C4-2B (cell line): ENCODE measurements around the gene MSX2.

Source experiments
- H3K27ac ChIP-seq: fragments of 450-650 bp; 2 replicates; pipeline ENCODE4 v1.5.1; 2017
- ZFX ChIP-seq: fragments of 450-650 bp; IDR thresholded peaks from 2 replicates; pipeline ENCODE4 v1.6.1; 2017
- TF ChIP-seq, protein P1 (sequence below): fragments of 450-650 bp; conservative IDR thresholded peaks from 2 replicates; pipeline ENCODE4 v1.5.1; 2017; ENCODE audit warnings: mild to moderate bottlenecking

MSX2 gene

DNA sequence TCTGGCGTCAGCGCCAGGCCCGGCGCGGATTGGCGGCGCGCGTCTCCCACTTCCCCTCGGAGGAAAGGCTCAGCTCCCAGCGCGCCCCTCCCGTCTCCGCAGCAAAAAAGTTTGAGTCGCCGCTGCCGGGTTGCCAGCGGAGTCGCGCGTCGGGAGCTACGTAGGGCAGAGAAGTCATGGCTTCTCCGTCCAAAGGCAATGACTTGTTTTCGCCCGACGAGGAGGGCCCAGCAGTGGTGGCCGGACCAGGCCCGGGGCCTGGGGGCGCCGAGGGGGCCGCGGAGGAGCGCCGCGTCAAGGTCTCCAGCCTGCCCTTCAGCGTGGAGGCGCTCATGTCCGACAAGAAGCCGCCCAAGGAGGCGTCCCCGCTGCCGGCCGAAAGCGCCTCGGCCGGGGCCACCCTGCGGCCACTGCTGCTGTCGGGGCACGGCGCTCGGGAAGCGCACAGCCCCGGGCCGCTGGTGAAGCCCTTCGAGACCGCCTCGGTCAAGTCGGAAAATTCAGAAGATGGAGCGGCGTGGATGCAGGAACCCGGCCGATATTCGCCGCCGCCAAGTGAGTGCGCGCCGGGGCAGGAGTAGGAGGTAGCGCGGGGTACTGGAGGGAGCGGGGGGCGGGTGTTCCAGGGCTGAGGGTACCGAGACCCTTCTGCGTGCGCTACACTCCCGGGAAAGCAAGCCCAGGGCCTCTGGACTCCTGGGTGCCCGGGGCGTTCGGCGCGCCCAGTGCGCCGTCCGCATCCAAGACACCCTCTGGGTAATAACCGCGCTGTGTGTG, at the start of gene MSX2:
Gene MSX2 (plus strand): TSS at position 99 of the 777 bp plus-strand sequence. CDS start 78 bp downstream, at position 177.
- peak within 1 kb of the TSS; percentile 72 for H3K27ac ChIP-seq
- TF ChIP-seq, protein P1, sequence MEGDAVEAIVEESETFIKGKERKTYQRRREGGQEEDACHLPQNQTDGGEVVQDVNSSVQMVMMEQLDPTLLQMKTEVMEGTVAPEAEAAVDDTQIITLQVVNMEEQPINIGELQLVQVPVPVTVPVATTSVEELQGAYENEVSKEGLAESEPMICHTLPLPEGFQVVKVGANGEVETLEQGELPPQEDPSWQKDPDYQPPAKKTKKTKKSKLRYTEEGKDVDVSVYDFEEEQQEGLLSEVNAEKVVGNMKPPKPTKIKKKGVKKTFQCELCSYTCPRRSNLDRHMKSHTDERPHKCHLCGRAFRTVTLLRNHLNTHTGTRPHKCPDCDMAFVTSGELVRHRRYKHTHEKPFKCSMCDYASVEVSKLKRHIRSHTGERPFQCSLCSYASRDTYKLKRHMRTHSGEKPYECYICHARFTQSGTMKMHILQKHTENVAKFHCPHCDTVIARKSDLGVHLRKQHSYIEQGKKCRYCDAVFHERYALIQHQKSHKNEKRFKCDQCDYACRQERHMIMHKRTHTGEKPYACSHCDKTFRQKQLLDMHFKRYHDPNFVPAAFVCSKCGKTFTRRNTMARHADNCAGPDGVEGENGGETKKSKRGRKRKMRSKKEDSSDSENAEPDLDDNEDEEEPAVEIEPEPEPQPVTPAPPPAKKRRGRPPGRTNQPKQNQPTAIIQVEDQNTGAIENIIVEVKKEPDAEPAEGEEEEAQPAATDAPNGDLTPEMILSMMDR: no peak; the same call in 1 of the 2 replicates
- peak; percentile 35; the same call in 1 of the 2 replicates for TF ChIP-seq ZFX

DNA sequence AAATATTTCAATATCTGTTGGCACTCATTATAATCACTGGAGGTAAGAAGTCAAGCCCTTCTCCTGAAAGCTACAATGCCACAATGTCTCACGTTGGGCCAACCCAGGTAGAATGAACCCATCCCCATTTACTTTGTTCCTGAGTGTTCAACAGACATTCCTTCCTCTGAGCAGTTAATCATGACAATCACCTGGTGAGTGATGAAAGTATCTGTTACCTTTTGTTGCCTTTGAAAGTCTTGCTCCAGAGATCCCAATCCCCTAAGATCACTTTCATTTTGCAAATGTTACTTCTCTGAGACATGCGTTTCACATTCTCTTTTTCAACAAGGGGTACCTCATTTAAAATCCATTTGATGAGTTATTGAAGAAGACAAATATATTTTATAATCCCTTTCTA, 49.3 kb upstream of the MSX2 start:
- TF ChIP-seq, protein P1: no peak
- TF ChIP-seq ZFX: no peak
- H3K27ac ChIP-seq: no peak overlapping the region

DNA sequence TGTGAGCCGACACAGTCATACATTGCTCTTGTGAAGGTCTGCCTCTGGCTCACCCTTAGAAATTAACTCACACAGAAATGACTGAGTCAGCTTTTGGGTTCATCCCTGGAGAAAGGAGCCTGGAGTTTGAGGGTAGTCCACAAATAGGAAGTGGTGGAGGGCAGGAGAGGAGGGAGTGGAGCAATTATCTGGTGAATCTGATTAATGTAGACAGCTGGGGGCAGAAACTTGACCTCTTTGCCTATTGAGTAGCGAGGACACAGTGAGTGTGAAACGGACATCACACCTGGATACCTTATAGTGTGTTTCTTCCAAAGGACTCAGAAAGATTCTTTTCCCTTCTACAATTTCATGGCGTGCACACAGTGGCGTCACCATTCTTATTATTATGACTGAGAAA, 48.5 kb upstream of the MSX2 start:
- no peak overlapping the region for H3K27ac ChIP-seq
- no peak for TF ChIP-seq ZFX
- TF ChIP-seq, protein P1: no peak

DNA sequence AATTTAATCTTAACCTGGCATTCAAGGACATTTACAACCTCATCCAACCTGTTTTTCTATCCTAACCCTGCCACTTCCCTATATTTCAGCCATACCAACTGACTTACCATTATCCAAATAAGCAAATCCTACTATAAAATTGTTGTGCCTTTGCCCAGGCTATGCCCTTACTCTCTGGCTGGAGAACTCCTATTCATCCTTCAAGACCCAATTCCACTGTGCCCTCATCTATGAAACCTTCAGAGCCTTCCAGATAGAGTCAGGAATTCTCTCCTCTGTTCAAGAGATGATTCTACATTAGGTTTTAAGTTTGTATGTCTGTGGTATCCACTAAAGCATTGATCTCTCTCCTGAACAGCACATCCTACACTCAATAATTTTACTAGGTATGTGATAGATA, 46.3 kb upstream of the MSX2 start:
- no peak overlapping the region for H3K27ac ChIP-seq
- TF ChIP-seq, protein P1: no peak
- TF ChIP-seq ZFX: no peak

DNA sequence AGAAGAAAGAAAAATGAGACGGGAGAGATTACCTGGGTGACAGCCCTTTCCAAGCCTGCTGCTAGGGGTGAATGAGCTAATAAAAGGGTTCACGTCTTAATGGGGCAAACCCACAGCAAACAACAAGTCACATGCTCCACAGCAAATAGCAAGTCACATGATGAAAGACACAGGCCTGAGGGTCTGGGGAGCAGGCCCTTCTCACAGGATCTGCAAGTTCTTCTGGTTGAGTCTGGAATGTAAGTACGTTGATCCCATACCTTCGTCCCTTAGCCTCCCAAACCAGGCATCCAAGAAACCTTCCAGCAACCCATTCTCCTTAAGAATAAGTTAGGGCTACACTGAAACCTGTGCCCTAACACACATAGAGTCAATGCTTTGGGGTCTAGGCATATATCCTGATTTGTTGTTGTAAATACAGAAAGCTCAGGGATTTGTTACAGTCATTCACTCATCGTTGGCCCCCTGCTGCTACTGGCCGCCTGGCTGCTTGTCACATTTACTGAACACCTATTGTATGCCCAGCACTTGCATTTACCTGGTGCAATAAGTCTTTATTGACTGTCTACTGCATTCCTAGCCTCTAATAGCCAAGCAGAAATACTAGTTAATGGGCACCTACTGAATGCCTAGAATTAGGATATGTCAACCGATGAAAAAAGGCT, 43.3 kb upstream of the MSX2 start:
- TF ChIP-seq, protein P1: no peak
- no peak for TF ChIP-seq ZFX
- H3K27ac ChIP-seq: no peak overlapping the region

DNA sequence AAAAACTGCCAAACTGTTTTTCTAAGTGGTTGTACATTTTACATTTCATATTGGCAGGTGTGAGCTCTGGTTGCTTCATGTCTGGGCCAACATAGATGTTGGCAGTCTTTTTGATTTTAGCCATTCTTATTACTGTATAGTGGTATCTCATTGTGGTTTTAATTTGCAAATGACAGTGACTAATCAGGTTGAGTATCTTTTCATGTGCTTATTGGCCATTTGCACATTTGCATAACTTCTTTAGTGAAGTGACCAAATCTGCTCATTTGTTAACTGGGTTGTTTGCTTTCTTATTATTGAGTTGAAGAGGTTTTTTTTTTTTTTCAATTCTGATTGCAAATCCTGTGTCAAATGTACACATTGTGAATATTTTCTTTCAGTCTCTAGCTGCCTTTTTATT, 36.9 kb upstream of the MSX2 start:
- H3K27ac ChIP-seq: no peak overlapping the region
- TF ChIP-seq ZFX: no peak
- TF ChIP-seq, protein P1: no peak

DNA sequence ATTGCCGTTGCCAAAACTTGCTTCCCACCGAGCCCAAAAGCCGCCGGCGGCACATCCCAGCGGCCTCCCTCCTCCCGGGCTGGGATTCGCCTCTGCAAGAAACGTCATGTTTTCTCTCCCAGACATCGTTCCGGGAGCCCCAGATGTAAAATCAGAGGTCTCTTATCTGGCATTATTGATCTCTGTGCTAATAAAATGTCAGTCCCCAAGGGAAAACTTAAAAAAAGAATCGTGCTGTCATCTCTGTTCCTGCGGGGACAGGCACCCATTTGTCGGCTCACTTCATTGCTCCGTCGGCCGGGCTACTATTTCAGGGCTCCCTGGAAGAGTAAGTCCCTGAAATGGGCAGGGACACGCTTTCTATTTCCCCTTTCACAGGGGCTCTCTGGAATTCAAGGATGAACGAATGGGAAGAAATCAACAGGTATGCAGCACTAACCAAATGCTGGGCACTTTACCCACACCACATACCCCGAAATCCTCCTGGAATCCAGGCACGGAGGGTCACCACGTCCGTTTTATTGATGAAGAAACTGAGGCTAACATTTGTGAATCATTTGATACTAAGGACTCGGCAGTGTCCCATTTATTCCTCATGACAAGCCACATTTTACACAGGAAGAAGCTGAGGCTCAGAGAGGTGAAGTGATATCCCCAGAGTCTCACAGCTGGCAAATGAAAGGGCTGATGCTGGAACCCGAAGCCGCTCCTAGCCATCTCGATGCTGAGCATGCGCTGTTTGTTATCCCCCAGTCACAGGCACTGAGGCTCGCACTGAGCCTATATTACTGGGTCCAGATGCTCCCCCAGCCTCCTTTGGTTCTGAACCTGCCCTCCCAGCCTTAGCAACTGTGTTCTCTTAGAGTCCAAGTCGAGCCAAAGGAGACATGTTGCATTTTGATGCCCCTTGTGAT, 35.7 kb upstream of the MSX2 start:
- no peak for TF ChIP-seq ZFX
- TF ChIP-seq, protein P1: no peak
- H3K27ac ChIP-seq: no peak overlapping the region
